MCF 10A (cell line): ENCODE data around the gene RAD18. TPM values are rescaled to one million over a fixed set of nuclear protein-coding genes. Genes with fewer than 3 reads are reported as not detected.

Experiments
- BruUV-seq: library from RNA; stranded (reverse); fragments of 400-500 nt; replicated peaks from 2 replicates; lab custom pipeline; 2021; lab: Mats Ljungman, UMichigan
- CTCF ChIA-PET: fragments of 300-600 bp; sonication (Branson Sonifier 250); formaldehyde crosslinking; extraction: SDS; loops from one replicate; lab custom pipeline; 2021; ENCODE audit warnings: antibody characterized with exemption, inconsistent platforms; lab: Yijun Ruan, JAX
- POLR2A ChIA-PET: fragments of 300-600, 350-650 bp; sonication (Branson Sonifier 250); formaldehyde crosslinking; extraction: SDS; loops from one replicate; lab custom pipeline; 2020; ENCODE audit warnings: antibody characterized with exemption, inconsistent platforms; lab: Yijun Ruan, JAX
- DNase-seq: peaks from one replicate; pipeline ENCODE4 v3.0.0-alpha.2; 2018; ENCODE audit not compliant: unreplicated experiment
- H3K27ac Mint-ChIP-seq: one replicate; pipeline ENCODE4 v1.8.0; 2022; ENCODE audit warnings: mild to moderate bottlenecking, low read depth, mixed read lengths; ENCODE audit not compliant: unreplicated experiment
- H3K27me3 Mint-ChIP-seq: one replicate; pipeline ENCODE4 v1.8.0; 2022; ENCODE audit warnings: mixed read lengths; ENCODE audit not compliant: insufficient read depth, unreplicated experiment
- H3K36me3 Mint-ChIP-seq: one replicate; pipeline ENCODE4 v1.8.0; 2022; ENCODE audit warnings: mild to moderate bottlenecking, moderate library complexity, mixed read lengths; ENCODE audit not compliant: insufficient read depth, unreplicated experiment
- H3K4me1 Mint-ChIP-seq: one replicate; pipeline ENCODE4 v1.8.0; 2022; ENCODE audit warnings: mixed read lengths; ENCODE audit not compliant: insufficient read depth, unreplicated experiment
- H3K4me3 Mint-ChIP-seq: one replicate; pipeline ENCODE4 v1.8.0; 2022; ENCODE audit warnings: mild to moderate bottlenecking, moderate library complexity, mixed read lengths; ENCODE audit not compliant: unreplicated experiment
- H3K9me3 Mint-ChIP-seq: one replicate; pipeline ENCODE4 v1.8.0; 2022; ENCODE audit warnings: mixed read lengths; ENCODE audit not compliant: unreplicated experiment
- CTCF ChIP-seq: fragments of 200-600 bp; IDR thresholded peaks from one replicate; pipeline ENCODE4 v1.8.0; 2022; ENCODE audit warnings: antibody characterized with exemption, mild to moderate bottlenecking; ENCODE audit not compliant: unreplicated experiment
- intact Hi-C: fragments of 100-400 bp; cut with micrococcal nuclease; formaldehyde crosslinking; loops from 2 replicates; pipeline ENCODE4 v1.14.1; 2022
- total RNA-seq: library from RNA; stranded (reverse); gene quantifications from 2 replicates; pipeline ENCODE4 v1.2.3, GENCODE V29; 2022

The RAD18 gene
- total RNA-seq, 1 experiment from 2014 or later: 29.1 TPM

DNA sequence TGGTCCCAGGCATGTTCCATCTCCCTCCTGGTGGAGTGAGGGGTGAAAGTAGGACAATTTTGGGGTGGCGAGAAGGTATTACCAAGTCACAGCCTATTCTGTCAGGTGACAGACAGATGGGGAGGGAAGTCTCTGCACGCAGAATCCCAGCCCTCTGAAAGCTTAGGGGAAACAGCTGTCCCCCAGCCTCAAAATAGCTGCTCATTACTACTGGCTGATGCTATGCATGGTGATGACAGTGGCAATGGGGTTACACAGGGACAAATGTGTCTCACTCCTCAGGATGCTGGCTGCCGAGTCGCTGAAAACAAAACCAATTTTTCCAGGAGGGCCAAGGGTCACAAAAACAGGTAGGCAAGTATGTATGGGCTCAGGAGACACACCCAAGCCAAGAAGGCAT, 125.0 kb downstream of the RAD18 start:
- no TSS peak for BruUV-seq
- ChIA-PET CTCF (no interaction called here), POLR2A (no interaction called here)
- TF ChIP-seq CTCF: no peak
- no peaks in the 10 kb centered on the region for H3K27me3 Mint-ChIP-seq
- no peaks in the 10 kb centered on the region for H3K9me3 Mint-ChIP-seq
- peaks cover 6% of the 10 kb centered on the region for H3K36me3 Mint-ChIP-seq
- no peak overlapping the region for H3K4me3 Mint-ChIP-seq
- peaks cover 13% of the 10 kb centered on the region for H3K4me1 Mint-ChIP-seq
- no peak overlapping the region for H3K27ac Mint-ChIP-seq
- DNase-seq: no peak
- intact Hi-C loops: no loop called here

- Mint-ChIP-seq H3K9me3 (no peaks in the 10 kb centered on the region), H3K4me1 (peaks cover 13% of the 10 kb centered on the region), H3K4me3 (no peak overlapping the region), H3K36me3 (peaks cover 6% of the 10 kb centered on the region), H3K27ac (no peak overlapping the region), H3K27me3 (no peaks in the 10 kb centered on the region)
- DNase-seq: peak; percentile 61
- POLR2A ChIA-PET: interaction anchor here (0.6 to 0.7 kb wide), 2 partner anchors 114 to 252 kb away, joined by 3 read pairs; no protein-coding TSS in a partner anchor
- intact Hi-C loops: no loop called here
- BruUV-seq: no TSS peak
- CTCF ChIA-PET: interaction anchor here (1.0 kb wide), 1 partner anchor 46 kb away, joined by 3 read pairs; no protein-coding TSS in a partner anchor
- no peak for TF ChIP-seq CTCF
These were observed 126.1 kb downstream of the RAD18 start for GRCh38 chr3:8837162-8837561.

DNA sequence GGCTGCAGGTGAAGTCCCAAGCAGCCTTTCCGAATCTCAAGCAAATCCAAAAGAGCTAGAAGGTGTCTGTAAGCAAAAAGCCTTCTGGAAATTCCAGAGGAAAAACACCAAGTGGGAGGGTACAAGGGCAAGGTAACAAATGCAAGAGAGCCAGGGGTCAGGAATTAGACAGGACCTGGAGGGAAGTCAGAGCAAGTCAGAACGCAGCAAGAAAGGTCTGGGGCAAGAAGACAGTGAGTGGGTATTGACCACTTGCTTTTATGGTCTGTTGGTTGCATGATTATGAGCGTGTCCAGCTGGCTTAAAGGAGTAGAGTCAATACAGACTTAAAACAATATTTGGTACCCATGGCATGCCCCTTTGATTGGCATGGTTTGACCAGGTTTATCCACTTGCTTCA, 127.2 kb downstream of the RAD18 start:
- no peak overlapping the region for H3K27ac Mint-ChIP-seq
- H3K36me3 Mint-ChIP-seq: peaks cover 6% of the 10 kb centered on the region
- intact Hi-C loops: no loop called here
- DNase-seq: no peak
- POLR2A ChIA-PET: interaction anchor here (0.7 to 1.0 kb wide), 3 partner anchors 12 to 253 kb away, joined by 3 to 4 read pairs (median 3); no protein-coding TSS in a partner anchor
- no TSS peak for BruUV-seq
- peaks cover 13% of the 10 kb centered on the region for H3K4me1 Mint-ChIP-seq
- CTCF ChIA-PET: interaction anchor here (0.6 to 1.0 kb wide), 2 partner anchors 16 to 45 kb away, joined by 3 to 6 read pairs; no protein-coding TSS in a partner anchor
- no peaks in the 10 kb centered on the region for H3K9me3 Mint-ChIP-seq
- TF ChIP-seq CTCF: no peak
- H3K4me3 Mint-ChIP-seq: no peak overlapping the region
- no peaks in the 10 kb centered on the region for H3K27me3 Mint-ChIP-seq

GRCh38 chr3:8835385-8835784, 127.9 kb downstream of the RAD18 start:
- DNase-seq: no peak
- peaks cover 7% of the 10 kb centered on the region for H3K4me1 Mint-ChIP-seq
- ChIA-PET POLR2A (no interaction called here), CTCF (interaction anchor here (0.6 to 0.7 kb wide), 2 partner anchors 17 to 172 kb away, joined by 3 to 6 read pairs; no protein-coding TSS in a partner anchor)
- no peak for TF ChIP-seq CTCF
- intact Hi-C loops: no loop called here
- H3K36me3 Mint-ChIP-seq: peaks cover 6% of the 10 kb centered on the region
- no peaks in the 10 kb centered on the region for H3K27me3 Mint-ChIP-seq
- H3K4me3 Mint-ChIP-seq: no peak overlapping the region
- H3K9me3 Mint-ChIP-seq: no peaks in the 10 kb centered on the region
- no TSS peak for BruUV-seq
- H3K27ac Mint-ChIP-seq: no peak overlapping the region
